Upper lobe of right lung (tissue), 1 donor: ENCODE results near the gene RSPH6A. TPM values are rescaled to one million over a fixed set of nuclear protein-coding genes. Genes with fewer than 3 reads are reported as not detected.
"Not testable (repeated sequence)": the region's sequence is repeated elsewhere in the genome, so short reads cannot be mapped to it uniquely, and the experiment has no call there.

ENCODE experiments used
- ATAC-seq: fragments of 200-7000 bp; cut with Tn5 transposase; one replicate; pipeline ENCODE4 v1.9.1; 2020; ENCODE audit warnings: mild to moderate bottlenecking, moderate library complexity
- DNase-seq: peaks from one replicate; pipeline ENCODE4 v3.0.0-alpha.2; 2020
- H3K27ac ChIP-seq: fragments of 200-600 bp; one replicate; pipeline ENCODE4 v1.8.0; 2022
- H3K27me3 ChIP-seq: fragments of 200-600 bp; one replicate; pipeline ENCODE4 v1.8.0; 2022; ENCODE audit warnings: mild to moderate bottlenecking
- H3K36me3 ChIP-seq: fragments of 200-600 bp; one replicate; pipeline ENCODE4 v1.8.0; 2022
- H3K4me1 ChIP-seq: fragments of 200-600 bp; one replicate; pipeline ENCODE4 v1.8.0; 2022
- H3K4me3 ChIP-seq: fragments of 200-600 bp; one replicate; pipeline ENCODE4 v1.8.0; 2022; ENCODE audit warnings: mild to moderate bottlenecking
- H3K9me3 ChIP-seq: fragments of 200-600 bp; one replicate; pipeline ENCODE4 v1.8.0; 2022
- intact Hi-C: fragments of 100-400 bp; cut with DNase I; formaldehyde crosslinking; loops from one replicate; pipeline ENCODE4 v1.11.0; 2022
- total RNA-seq: library from RNA; stranded (reverse); fragmentation: NEBNext Ultra II Directional; extraction: Animal tissue kit (Norgen Biotek cat#: 25700); gene quantifications from one replicate; pipeline ENCODE4 v1.2.1, GENCODE V29; 2021
- TF ChIP-seq, protein P1 (sequence below): fragments of 200-600 bp; IDR thresholded peaks from one replicate; pipeline ENCODE4 v1.8.0; 2022; ENCODE audit warnings: antibody characterized with exemption
- donor health status: DM: no; HTN: yes; CAD: no; lungs with severe emphysema.

RSPH6A gene
- total RNA-seq, 1 donor from 2014 or later: 0.38 TPM

GRCh38 chr19:45804140-45804958, 10.8 kb downstream of the RSPH6A start:
- no peaks in the 10 kb centered on the region for H3K36me3 ChIP-seq
- intact Hi-C loops: no loop called here
- ATAC-seq (no peak), DNase-seq (no peak)
- H3K27ac ChIP-seq: no peak overlapping the region
- no peak overlapping the region for H3K4me3 ChIP-seq
- no peaks in the 10 kb centered on the region for H3K9me3 ChIP-seq
- peaks cover 3% of the 10 kb centered on the region for H3K4me1 ChIP-seq
- TF ChIP-seq, protein P1, sequence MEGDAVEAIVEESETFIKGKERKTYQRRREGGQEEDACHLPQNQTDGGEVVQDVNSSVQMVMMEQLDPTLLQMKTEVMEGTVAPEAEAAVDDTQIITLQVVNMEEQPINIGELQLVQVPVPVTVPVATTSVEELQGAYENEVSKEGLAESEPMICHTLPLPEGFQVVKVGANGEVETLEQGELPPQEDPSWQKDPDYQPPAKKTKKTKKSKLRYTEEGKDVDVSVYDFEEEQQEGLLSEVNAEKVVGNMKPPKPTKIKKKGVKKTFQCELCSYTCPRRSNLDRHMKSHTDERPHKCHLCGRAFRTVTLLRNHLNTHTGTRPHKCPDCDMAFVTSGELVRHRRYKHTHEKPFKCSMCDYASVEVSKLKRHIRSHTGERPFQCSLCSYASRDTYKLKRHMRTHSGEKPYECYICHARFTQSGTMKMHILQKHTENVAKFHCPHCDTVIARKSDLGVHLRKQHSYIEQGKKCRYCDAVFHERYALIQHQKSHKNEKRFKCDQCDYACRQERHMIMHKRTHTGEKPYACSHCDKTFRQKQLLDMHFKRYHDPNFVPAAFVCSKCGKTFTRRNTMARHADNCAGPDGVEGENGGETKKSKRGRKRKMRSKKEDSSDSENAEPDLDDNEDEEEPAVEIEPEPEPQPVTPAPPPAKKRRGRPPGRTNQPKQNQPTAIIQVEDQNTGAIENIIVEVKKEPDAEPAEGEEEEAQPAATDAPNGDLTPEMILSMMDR: no peak
- H3K27me3 ChIP-seq: no peaks in the 10 kb centered on the region

GRCh38 chr19:45801603-45802175, 13.4 kb downstream of the RSPH6A start:
- no peak overlapping the region for H3K27ac ChIP-seq
- DNase-seq: no peak
- no peak overlapping the region for H3K4me3 ChIP-seq
- peaks cover 7% of the 10 kb centered on the region for H3K4me1 ChIP-seq
- H3K27me3 ChIP-seq: no peaks in the 10 kb centered on the region
- H3K9me3 ChIP-seq: no peaks in the 10 kb centered on the region
- intact Hi-C loops: no loop called here
- TF ChIP-seq, protein P1: no peak
- H3K36me3 ChIP-seq: no peaks in the 10 kb centered on the region
- no peak for ATAC-seq

DNA sequence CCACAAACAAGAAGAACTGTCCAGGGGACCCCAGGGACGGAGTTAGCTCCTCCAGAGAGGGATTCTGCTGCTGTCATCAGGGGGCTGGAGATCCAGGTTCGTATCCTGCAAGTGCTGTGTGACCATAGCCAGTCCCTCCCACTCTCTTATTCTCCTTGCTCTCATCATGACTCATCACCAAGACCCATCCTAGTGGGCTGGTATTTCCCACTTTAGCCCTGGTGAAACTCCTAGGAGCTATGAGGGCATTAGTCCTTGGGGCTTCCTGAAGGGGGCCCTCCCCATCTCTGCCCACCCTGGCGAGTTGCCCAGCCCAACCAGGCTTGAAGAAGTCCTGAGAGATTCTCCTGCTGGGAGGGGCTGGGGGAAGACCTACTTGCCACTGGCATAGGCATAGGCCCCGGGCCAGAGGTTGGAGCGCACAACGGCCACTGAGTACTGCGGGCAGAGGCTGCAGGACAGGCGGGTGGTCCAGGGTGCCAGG, 15.0 kb downstream of the RSPH6A start:
- Histone ChIP-seq H3K4me3 (no peak overlapping the region), H3K27me3 (no peaks in the 10 kb centered on the region), H3K9me3 (no peaks in the 10 kb centered on the region), H3K27ac (no peak overlapping the region), H3K36me3 (no peaks in the 10 kb centered on the region), H3K4me1 (peaks cover 5% of the 10 kb centered on the region)
- ATAC-seq (peak; percentile 7), DNase-seq (no peak)
- intact Hi-C loops: no loop called here
- TF ChIP-seq, protein P1: no peak

DNA sequence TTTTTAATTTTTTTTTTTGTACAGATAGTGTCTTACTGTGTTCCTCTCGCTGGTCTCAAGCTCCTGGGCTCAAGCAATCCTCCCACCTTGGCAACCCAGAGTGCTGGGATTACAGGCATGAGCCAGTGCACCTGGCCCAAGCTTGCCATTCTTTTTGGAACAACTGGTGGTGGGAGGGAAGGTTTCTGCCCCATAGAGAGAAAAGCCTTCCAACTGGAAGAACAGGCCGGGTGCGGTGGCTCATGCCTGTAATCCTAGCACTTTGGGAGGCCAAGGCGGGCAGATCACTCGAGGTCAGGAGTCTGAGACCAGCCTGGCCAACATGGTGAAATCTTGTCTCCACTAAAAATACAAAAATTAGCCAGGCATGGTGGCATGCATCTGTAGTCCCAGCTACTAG, 15.6 kb downstream of the RSPH6A start:
- H3K27me3 ChIP-seq, H3K4me3 ChIP-seq, intact Hi-C loops, DNase-seq, H3K4me1 ChIP-seq, H3K36me3 ChIP-seq, H3K9me3 ChIP-seq, ATAC-seq, H3K27ac ChIP-seq: not testable (repeated sequence)

DNA sequence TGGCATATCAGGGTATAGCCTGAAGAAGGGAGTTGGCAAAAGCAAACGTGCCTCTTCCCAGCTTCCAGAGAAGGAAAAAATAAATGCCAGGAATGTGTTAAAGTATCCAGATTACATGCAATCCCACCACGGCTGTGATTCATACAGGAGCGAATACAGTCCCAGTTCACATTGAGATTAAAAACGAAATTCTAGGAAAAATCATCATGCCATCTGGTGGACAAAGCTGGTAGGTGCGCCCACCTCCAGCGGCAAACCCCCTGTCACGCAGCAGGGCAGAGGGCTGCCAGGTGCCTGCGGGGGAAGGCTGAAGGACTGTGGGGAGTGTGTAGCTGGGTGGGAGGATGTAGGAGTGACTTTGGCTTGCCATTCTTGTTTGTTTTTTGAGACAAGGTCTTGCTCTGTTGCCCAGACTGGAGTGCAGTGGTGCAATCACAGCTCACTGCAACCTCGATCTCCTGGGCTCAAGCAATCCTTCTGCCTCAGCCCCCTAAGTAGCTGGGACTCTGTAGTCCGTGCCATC, 16.1 kb downstream of the RSPH6A start:
- H3K4me1 ChIP-seq: peaks cover 5% of the 10 kb centered on the region
- H3K27me3 ChIP-seq: no peaks in the 10 kb centered on the region
- no peaks in the 10 kb centered on the region for H3K36me3 ChIP-seq
- intact Hi-C loops: no loop called here
- DNase-seq (no peak), ATAC-seq (peak; percentile 88)
- H3K9me3 ChIP-seq: no peaks in the 10 kb centered on the region
- no peak overlapping the region for H3K27ac ChIP-seq
- TF ChIP-seq, protein P1: peak; percentile 92
- no peak overlapping the region for H3K4me3 ChIP-seq

DNA sequence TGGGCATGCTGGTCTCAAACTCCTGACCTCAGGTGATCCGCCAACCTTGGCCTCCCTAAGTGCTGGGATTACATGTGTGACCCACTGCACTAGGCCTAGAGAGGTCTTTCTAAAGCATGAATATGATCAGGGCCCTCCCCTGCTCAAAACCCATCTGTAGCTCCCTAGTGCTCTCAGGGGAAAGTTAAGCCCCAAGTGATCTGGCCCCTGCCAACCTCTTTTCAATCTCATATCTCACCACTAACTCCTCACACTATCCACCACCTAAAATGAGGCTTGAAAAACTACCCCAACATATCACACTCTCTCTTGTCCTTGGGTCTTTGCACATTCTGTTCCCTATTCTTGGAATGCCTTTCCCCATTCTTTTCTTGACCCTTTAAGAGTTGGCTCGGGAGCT, 20.5 kb downstream of the RSPH6A start:
- Histone ChIP-seq H3K4me3 (no peak overlapping the region), H3K36me3 (peaks cover 10% of the 10 kb centered on the region), H3K9me3 (no peaks in the 10 kb centered on the region), H3K4me1 (peaks cover 19% of the 10 kb centered on the region), H3K27me3 (no peaks in the 10 kb centered on the region), H3K27ac (no peak overlapping the region)
- intact Hi-C loops: no loop called here
- ATAC-seq: no peak
- TF ChIP-seq, protein P1: no peak
- DNase-seq: no peak
